GM18502 (cell line): ENCODE measurements around the gene AQP10.
"Not testable (repeated sequence)": the region's sequence is repeated elsewhere in the genome, so short reads cannot be mapped to it uniquely, and the experiment has no call there.

Experiments
- ATAC-seq: cut with Tn5 transposase; IDR thresholded peaks from one replicate; pipeline ENCODE4 v1.9.1; 2021; ENCODE audit warnings: mild to moderate bottlenecking; ENCODE audit not compliant: unreplicated experiment, poor library complexity

The AQP10 gene

GRCh38 chr1:154342132-154342531 is 21.2 kb downstream of the AQP10 start:
- no peak for ATAC-seq

GRCh38 chr1:154342836-154343472 is 22.1 kb downstream of the AQP10 start:
- ATAC-seq, result no peak

GRCh38 chr1:154344977-154345837 is 24.3 kb downstream of the AQP10 start:
- ATAC-seq, result no peak

GRCh38 chr1:154346276-154346917 is 25.5 kb downstream of the AQP10 start:
- no peak for ATAC-seq

GRCh38 chr1:154347961-154348360 is 27.1 kb downstream of the AQP10 start:
- no peak for ATAC-seq

GRCh38 chr1:154348429-154349076 is 27.7 kb downstream of the AQP10 start:
- ATAC-seq, result no peak

GRCh38 chr1:154349121-154349520 is 28.2 kb downstream of the AQP10 start:
- no peak for ATAC-seq

- ATAC-seq, result no peak
Observed at GRCh38 chr1:154350383-154350782, 29.5 kb downstream of the AQP10 start.

- no peak for ATAC-seq
Observed at GRCh38 chr1:154351363-154352068, 30.6 kb downstream of the AQP10 start.

GRCh38 chr1:154352245-154352580 is 31.3 kb downstream of the AQP10 start:
- no peak for ATAC-seq

- peak; percentile 47 for ATAC-seq
Observed at GRCh38 chr1:154352581-154353459, 31.9 kb downstream of the AQP10 start.

- no peak for ATAC-seq
Observed at GRCh38 chr1:154353460-154353904, 32.6 kb downstream of the AQP10 start.

- ATAC-seq, result no peak
Observed at GRCh38 chr1:154353966-154354365, 33.1 kb downstream of the AQP10 start.

GRCh38 chr1:154358519-154358918 is 37.6 kb downstream of the AQP10 start:
- no peak for ATAC-seq

- ATAC-seq, result no peak
Observed at GRCh38 chr1:154360288-154360687, 39.4 kb downstream of the AQP10 start.

GRCh38 chr1:154360881-154361280 is 40.0 kb downstream of the AQP10 start:
- ATAC-seq, result not testable (repeated sequence)

GRCh38 chr1:154361357-154361756 is 40.5 kb downstream of the AQP10 start:
- no peak for ATAC-seq

- ATAC-seq, result no peak
Observed at GRCh38 chr1:154371436-154371835, 50.5 kb downstream of the AQP10 start.

GRCh38 chr1:154373777-154374357 is 53.0 kb downstream of the AQP10 start:
- ATAC-seq, result not testable (repeated sequence)
